GM18498 (cell line): ENCODE results near the gene ITPRIPL1.
A peak's percentile ranks its signal among the peaks of the same experiment; 100 is the strongest.

Experiments used
- ATAC-seq: cut with Tn5 transposase; IDR thresholded peaks from one replicate; pipeline ENCODE4 v1.9.1; 2021; ENCODE audit warnings: mild to moderate bottlenecking, moderate library complexity; ENCODE audit not compliant: unreplicated experiment

ITPRIPL1 gene

GRCh38 chr2:96320728-96321622 is 4.1 kb upstream of the ITPRIPL1 start:
- peak; percentile 33 for ATAC-seq

- ATAC-seq = no peak
These were observed 1.3 kb upstream of the ITPRIPL1 start for GRCh38 chr2:96323849-96324248.

- no peak for ATAC-seq
These were observed 436 bp upstream of the ITPRIPL1 start for GRCh38 chr2:96324721-96325040.

- ATAC-seq = no peak
These were observed 753 bp downstream of the ITPRIPL1 start for GRCh38 chr2:96325884-96326255.

- ATAC-seq = no peak
These were observed 1.4 kb downstream of the ITPRIPL1 start for GRCh38 chr2:96326564-96326963.

GRCh38 chr2:96326990-96327820 is 2.1 kb downstream of the ITPRIPL1 start:
- ATAC-seq = no peak

GRCh38 chr2:96329456-96329855 is 4.3 kb downstream of the ITPRIPL1 start:
- no peak for ATAC-seq

- no peak for ATAC-seq
These were observed 4.8 kb downstream of the ITPRIPL1 start for GRCh38 chr2:96329874-96330273.

GRCh38 chr2:96330407-96330806 is 5.3 kb downstream of the ITPRIPL1 start:
- no peak for ATAC-seq

- ATAC-seq = no peak
These were observed 8.6 kb downstream of the ITPRIPL1 start for GRCh38 chr2:96333708-96334107.

GRCh38 chr2:96336104-96336775 is 11.1 kb downstream of the ITPRIPL1 start:
- peak; percentile 15 for ATAC-seq

- no peak for ATAC-seq
These were observed 11.8 kb downstream of the ITPRIPL1 start for GRCh38 chr2:96336873-96337272.

- ATAC-seq = no peak
These were observed 15.6 kb downstream of the ITPRIPL1 start for GRCh38 chr2:96340493-96341414.

- no peak for ATAC-seq
These were observed 16.5 kb downstream of the ITPRIPL1 start for GRCh38 chr2:96341641-96342040.

GRCh38 chr2:96342085-96342484 is 17.0 kb downstream of the ITPRIPL1 start:
- ATAC-seq = no peak

GRCh38 chr2:96344011-96344410 is 18.9 kb downstream of the ITPRIPL1 start:
- ATAC-seq = peak; percentile 83

GRCh38 chr2:96345438-96345837 is 20.3 kb downstream of the ITPRIPL1 start:
- ATAC-seq = no peak

GRCh38 chr2:96345868-96346462 is 20.8 kb downstream of the ITPRIPL1 start:
- ATAC-seq = no peak

GRCh38 chr2:96347395-96347794 is 22.3 kb downstream of the ITPRIPL1 start:
- no peak for ATAC-seq

- ATAC-seq = no peak
These were observed 28.0 kb downstream of the ITPRIPL1 start for GRCh38 chr2:96353032-96353561.
